ENCODE data around the gene TBL3.
"Not testable (repeated sequence)": the region's sequence is repeated elsewhere in the genome, so short reads cannot be mapped to it uniquely, and the experiment has no call there.

The TBL3 gene

GRCh38 chr16:1971796-1972489 lies at the start of gene TBL3:
Gene TBL3 (plus strand): TSS chr16:1972053. CDS start chr16:1972165, 112 bp downstream.
- peak; percentile 33 for DNase-seq

GRCh38 chr16:1922357-1922756 lies 49.5 kb upstream of the TBL3 start:
- DNase-seq: no peak

- DNase-seq: no peak
These were observed 48.4 kb upstream of the TBL3 start for GRCh38 chr16:1923299-1924034.

- no peak for DNase-seq
These were observed 47.8 kb upstream of the TBL3 start for GRCh38 chr16:1924095-1924494.

GRCh38 chr16:1926271-1926670 lies 45.6 kb upstream of the TBL3 start:
- DNase-seq: no peak

GRCh38 chr16:1929105-1929504 lies 42.7 kb upstream of the TBL3 start:
- no peak for DNase-seq

GRCh38 chr16:1929578-1930337 lies 42.1 kb upstream of the TBL3 start:
- DNase-seq: peak; percentile 32

- DNase-seq: no peak
These were observed 41.5 kb upstream of the TBL3 start for GRCh38 chr16:1930338-1930720.

GRCh38 chr16:1932050-1933028 lies 39.5 kb upstream of the TBL3 start:
- no peak for DNase-seq

- DNase-seq: no peak
These were observed 38.7 kb upstream of the TBL3 start for GRCh38 chr16:1933097-1933661.

GRCh38 chr16:1936945-1937479 lies 34.8 kb upstream of the TBL3 start:
- no peak for DNase-seq

GRCh38 chr16:1938316-1938715 lies 33.5 kb upstream of the TBL3 start:
- no peak for DNase-seq

GRCh38 chr16:1938910-1939309 lies 32.9 kb upstream of the TBL3 start:
- DNase-seq: no peak

- DNase-seq: not testable (repeated sequence)
These were observed 32.0 kb upstream of the TBL3 start for GRCh38 chr16:1939833-1940232.

GRCh38 chr16:1940273-1941161 lies 31.3 kb upstream of the TBL3 start:
- DNase-seq: no peak

GRCh38 chr16:1941162-1942046 lies 30.4 kb upstream of the TBL3 start:
- DNase-seq: no peak

- DNase-seq: no peak
These were observed 29.6 kb upstream of the TBL3 start for GRCh38 chr16:1942047-1942809.

GRCh38 chr16:1942810-1943726 lies 28.8 kb upstream of the TBL3 start, which contains the start of gene MSRB1:
Gene MSRB1 (minus strand): TSS chr16:1943199. CDS start chr16:1943156, 43 bp downstream.
- peak; percentile 80 for DNase-seq
